Fibroblast of villous mesenchyme (primary cell): ENCODE results near the gene PGAP3. TPM values are rescaled to one million over a fixed set of nuclear protein-coding genes. Genes with fewer than 3 reads are reported as not detected.

Experiments
- DNase-seq: peaks from one replicate; pipeline ENCODE4 v3.0.0-alpha.2; 2010; ENCODE audit warnings: low read depth
- H3K4me3 ChIP-seq: 2 replicates; pipeline ENCODE4 v1.5.1; 2011; ENCODE audit warnings: low read depth, mild to moderate bottlenecking, low read length
- total RNA-seq: library from RNA; depleted of rRNA; stranded (reverse); fragments of >200 nt; gene quantifications from 2 replicates; pipeline ENCODE4 v1.2.3, GENCODE V29; 2012
- TF ChIP-seq, protein P1 (sequence below): IDR thresholded peaks from 2 replicates; pipeline ENCODE4 v1.5.1; 2012; ENCODE audit warnings: low read depth, mild to moderate bottlenecking, low read length; ENCODE audit not compliant: insufficient read depth

The PGAP3 gene
- total RNA-seq, 1 donor = 4.7 TPM

DNA sequence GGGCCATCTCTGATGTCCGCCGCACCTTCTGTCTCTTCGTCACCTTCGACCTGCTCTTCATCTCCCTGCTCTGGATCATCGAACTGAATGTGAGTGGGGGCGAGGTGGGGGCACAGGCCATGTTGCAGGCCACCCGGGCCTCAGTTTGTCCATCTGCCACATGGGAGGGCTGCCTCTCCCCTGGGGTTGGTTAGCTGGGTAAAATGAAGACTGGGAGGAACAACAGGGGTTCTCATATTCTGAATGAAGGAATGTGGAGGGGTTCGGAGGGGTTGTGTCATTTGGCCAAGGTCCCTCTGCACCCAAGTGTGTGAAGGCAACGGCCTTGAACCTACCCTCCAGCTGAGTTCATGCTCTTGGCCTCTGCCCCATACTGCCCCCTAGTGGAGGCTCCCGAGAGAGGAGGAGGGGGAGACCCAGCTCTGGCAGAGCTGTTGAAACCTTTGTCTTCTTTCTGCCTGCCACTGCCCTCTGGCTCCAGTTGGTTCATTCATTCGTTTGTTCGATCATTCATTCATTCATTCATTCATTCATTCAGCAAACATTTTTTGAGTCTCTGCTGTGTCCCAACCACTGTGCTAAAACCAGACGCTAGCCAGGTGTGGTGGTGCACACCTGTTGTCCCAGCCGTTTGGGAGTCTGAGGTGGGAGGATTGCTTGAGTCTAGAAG lies 34.1 kb downstream of the PGAP3 start:
- H3K4me3 ChIP-seq = no peak overlapping the region
- DNase-seq = peak; percentile 35
- TF ChIP-seq, protein P1, sequence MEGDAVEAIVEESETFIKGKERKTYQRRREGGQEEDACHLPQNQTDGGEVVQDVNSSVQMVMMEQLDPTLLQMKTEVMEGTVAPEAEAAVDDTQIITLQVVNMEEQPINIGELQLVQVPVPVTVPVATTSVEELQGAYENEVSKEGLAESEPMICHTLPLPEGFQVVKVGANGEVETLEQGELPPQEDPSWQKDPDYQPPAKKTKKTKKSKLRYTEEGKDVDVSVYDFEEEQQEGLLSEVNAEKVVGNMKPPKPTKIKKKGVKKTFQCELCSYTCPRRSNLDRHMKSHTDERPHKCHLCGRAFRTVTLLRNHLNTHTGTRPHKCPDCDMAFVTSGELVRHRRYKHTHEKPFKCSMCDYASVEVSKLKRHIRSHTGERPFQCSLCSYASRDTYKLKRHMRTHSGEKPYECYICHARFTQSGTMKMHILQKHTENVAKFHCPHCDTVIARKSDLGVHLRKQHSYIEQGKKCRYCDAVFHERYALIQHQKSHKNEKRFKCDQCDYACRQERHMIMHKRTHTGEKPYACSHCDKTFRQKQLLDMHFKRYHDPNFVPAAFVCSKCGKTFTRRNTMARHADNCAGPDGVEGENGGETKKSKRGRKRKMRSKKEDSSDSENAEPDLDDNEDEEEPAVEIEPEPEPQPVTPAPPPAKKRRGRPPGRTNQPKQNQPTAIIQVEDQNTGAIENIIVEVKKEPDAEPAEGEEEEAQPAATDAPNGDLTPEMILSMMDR = peak; percentile 88

DNA sequence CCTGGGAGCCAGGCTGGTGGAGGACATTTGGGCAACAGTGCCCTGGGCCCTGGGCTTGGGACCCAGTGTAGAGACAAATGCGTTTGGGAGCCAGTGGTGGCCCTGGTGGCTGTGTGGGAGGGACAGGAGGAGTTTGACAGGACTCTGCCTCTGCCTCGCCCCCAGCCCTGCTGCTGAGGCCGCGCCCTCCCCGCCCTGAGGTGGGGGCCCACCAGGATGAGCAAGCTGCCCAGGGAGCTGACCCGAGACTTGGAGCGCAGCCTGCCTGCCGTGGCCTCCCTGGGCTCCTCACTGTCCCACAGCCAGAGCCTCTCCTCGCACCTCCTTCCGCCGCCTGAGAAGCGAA lies 34.6 kb downstream of the PGAP3 start:
- TF ChIP-seq, protein P1 = no peak

DNA sequence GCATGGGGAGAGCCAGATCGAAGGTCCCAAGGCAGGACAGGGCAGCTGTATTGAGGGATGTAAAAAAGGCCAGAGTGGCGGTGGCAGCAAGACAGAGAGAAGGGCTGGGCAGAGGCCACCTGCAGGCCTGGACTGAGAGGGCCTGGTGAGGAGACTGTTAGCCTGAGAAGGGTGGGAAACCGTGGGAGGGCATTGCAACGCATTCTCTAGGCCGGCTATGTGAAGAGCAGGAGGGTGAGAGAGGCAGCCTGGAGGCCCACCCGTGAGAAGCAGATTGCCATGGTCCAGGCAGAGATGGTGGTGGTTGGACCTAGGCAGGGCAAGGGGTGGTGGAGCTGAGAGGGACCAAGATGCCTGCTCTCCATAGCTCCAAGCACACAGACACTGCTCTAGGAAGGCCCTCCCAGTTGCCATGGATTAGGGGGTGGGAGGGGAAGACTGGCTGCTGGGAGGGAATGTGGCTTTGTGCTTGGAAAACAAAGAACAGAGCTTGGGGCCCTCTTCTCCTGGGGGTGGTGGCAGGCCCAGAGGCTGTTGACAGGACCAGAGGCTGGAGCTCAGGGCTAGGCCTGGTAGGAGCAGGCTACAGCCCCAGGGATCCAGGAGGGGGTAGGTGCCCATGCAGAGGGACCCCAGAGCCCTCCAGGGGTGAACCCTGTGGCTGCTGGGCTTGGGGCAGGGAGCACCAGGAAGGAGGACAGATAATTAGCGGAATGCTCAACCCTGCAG lies 35.1 kb downstream of the PGAP3 start:
- no peak for DNase-seq
- TF ChIP-seq, protein P1 = no peak
- no peak overlapping the region for H3K4me3 ChIP-seq

More for the DNA sequence above, 34.6 kb downstream of the PGAP3 start:
- no peak for DNase-seq
- no peak overlapping the region for H3K4me3 ChIP-seq

DNA sequence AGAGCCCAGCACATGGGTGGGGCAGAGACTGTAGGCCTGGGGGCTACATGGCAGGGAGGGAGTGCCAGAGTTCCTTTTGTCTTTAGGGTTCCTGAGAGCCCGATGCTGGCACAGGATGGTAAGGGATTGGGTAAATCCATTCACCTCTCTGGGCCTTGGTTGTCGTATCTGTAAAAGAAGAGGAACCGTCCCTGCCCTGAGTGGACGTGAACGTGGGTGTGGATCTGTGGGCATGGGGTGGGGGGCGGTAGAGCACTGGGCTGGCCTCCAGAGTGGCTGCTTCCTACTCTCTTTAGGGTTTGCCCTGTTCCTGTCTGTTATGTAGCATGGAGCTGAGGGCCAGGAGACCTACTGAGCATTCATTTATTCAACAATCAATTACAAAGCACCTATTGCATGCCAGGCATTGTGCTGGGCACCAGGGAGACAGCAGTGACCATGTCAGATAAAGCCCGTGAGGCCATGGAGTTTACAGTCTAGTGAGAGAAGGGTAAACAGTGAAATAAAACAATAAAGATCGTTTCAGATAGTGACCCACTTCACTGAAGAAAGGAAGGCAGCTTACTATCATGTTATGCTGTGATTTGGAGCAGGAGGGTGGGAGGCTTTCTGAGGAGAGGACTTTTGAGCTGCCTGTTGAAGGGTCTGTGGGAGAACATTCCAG lies 35.8 kb downstream of the PGAP3 start:
- no peak for DNase-seq
- TF ChIP-seq, protein P1 = no peak
- no peak overlapping the region for H3K4me3 ChIP-seq

DNA sequence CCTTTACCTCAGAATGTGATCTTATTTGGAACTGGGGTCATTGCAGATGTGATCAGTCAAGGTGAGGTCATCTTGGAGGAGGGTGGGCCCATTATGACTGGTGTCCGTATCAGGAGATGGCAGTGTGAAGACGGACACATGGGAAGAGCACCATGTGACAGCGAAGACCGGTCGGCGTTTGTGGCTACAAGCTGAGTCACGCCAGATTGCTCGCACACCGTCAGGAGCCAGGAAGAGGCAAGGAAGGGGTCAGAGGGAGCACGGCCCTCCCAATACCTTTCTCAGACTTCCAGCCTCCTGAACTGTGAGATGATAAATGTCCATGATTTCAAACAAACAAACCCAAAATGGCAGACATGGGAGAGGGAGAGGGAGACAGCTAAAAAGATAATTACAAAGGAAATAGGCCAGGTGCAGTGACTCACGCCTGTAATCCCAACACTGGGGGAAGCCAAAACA lies 37.7 kb downstream of the PGAP3 start:
- no peak for DNase-seq
- no peak overlapping the region for H3K4me3 ChIP-seq
- TF ChIP-seq, protein P1 = no peak

DNA sequence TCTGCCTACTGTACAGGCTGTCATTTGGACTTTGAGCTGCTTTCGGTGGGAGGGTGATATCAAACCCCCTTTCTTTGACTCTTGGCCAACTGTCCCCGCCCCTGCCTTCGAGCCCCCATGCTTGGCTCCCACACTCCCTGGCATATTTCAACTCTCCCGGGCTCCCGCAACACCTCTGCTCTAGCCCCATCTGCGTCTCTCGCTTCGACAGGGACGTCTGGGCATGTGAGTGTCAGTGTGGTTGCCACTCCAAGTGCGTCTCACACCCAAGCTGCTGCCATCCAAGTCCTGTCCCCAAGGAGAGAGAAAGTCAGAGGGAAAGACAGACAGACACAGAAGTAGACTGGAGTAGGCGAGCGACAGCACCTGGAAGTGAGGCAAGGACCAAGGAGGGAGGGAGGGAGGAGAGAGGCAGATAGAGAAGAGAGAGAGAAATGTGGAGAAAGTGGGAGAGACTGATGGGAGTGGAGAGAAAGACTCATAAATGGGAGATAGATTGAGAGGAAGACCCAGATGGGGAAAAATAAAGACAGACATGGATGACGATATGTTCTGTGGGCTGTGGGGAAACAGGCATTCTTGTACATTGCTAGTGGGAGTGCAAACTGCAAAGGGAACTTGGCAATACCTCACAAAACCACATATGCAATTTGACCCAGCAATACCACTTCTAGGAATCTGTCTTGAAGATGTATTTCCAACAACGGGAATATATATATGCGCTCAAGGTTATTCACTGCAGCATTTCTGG lies 39.1 kb downstream of the PGAP3 start:
- TF ChIP-seq, protein P1 = no peak
- DNase-seq = no peak
- no peak overlapping the region for H3K4me3 ChIP-seq
